Measurements from ENCODE around the gene RGMB.

GRCh38 chr5:98777295-98777694, 3.8 kb downstream of the RGMB start:
- TF ChIP-seq CTCF (IDR thresholded peaks at IDR 0.05; ENCODE audit: low read depth, low read length) (no peak), POLR2A (IDR thresholded peaks at IDR 0.05; ENCODE audit: extremely low read depth, insufficient read length) (no peak)

Data from NB4 (cell line).